Measurements from ENCODE around the gene ILF2.
A peak's percentile ranks its signal among the peaks of the same experiment; 100 is the strongest.
"Not testable (repeated sequence)": the region's sequence is repeated elsewhere in the genome, so short reads cannot be mapped to it uniquely, and the experiment has no call there.

Gene ILF2

DNA sequence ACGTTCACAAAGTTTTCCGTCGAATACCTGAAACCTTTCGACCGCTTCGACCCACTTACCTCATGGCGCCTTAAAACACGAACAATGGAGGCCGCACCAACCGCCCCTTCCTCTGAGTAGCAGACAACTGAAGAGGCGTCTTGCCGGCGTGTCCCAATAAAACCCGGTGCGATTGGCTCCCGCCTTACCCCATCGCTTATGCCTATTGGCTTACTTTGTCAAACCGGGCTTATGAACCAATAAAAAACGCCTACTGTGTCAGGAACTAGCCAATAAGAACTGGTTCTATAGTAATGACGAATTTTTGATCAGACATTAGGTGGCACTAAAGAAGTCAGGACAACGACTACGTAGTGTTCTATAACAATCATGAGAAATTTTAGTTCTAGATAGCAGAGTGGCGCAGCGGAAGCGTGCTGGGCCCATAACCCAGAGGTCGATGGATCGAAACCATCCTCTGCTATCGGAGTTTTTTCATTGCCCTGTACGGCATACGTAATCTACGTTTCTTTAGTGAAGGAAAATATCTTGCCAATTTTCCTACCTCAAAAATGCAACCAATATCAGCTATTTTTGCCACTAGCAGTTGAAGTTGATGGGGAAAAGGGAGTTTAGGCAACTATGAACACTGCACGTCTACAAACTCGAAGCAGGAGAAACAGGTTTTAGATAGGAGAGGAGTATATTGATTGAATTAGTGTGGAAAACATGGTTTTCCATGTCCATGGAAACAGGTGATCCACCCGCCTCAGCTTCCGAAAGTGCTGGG, at the start of gene ILF2:
Gene ILF2, minus strand, starts transcription at position 135 of the 769 bp plus-strand sequence. Its CDS starts 71 bp downstream, at position 64.
- peak; percentile 100 for DNase-seq

DNA sequence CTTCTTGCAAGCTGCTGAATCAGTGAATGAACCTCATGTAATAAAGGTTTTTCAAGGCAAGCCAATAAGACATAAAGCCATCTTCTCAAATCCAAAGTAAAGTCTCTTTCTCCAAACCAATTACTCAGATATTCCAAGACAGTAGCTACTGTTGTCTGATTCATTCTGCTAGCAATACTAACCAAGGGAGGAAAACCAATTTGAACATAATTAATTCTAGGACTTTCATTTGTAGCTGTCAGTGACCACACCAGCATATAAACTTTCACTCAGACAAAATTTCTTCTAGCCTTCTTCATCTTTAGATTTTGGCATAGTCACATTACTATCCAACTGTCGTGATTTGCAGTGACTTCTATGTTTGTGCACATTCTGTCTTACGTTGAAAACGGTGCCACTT, 46.5 kb upstream of the ILF2 start:
- no peak for DNase-seq

DNA sequence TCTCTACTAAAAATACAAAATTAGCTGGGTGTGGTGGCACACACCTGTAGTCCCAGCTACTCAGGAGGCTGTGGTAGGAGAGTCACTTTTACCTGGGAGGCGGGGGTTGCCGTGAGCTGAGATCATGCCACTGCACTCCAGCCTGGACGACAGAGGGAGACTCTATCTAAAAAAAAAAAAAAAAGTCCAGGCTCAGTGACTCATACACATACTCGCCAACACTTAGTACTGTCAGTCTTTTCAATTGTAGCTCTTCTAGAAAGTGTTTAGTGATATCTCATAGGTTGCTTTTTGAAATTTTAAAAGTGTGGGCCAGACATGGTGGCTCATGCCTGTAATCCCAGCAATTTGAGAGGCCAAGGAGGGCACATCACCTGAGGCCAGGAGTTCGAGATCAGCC, 45.4 kb upstream of the ILF2 start:
- not testable (repeated sequence) for DNase-seq

DNA sequence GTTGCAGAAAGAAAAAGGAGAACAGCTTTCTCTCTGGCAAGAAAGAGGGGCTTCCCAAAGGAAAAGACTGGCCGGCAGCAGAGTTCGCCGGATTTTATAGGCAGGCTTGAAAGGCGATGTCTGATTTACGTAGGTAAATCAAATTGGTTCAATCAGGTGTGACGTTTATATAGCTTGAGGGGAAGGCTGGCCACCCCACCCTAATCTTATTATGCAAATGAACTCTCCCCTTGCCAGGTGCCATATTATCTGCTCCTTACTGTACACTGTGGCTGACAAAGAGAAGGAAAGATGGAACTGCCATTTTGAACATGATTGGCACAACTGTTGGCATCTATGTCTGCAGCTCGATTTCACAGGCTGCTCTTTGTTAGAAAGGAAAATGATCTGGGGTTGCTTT, 40.2 kb upstream of the ILF2 start:
- peak; percentile 13 for DNase-seq

DNA sequence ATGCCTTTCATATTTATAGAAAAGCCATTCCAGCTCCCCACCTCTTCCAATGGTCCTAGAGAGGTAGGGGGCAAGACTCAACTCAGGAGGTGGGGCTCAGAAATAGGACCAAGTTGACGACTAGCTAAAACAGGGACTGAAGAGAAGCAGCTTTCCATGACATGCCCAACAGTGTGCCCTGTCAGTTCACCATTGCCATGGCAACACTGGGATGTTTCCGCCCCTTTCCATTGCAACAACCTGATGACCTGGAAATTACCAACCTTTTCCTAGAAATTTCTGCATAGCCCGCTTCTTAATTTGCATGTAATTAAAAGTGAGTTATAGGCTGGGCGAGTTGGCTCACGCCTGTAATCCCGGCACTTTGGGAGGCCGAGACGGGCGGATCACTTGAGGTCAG, 34.7 kb upstream of the ILF2 start:
- peak; percentile 20 for DNase-seq

DNA sequence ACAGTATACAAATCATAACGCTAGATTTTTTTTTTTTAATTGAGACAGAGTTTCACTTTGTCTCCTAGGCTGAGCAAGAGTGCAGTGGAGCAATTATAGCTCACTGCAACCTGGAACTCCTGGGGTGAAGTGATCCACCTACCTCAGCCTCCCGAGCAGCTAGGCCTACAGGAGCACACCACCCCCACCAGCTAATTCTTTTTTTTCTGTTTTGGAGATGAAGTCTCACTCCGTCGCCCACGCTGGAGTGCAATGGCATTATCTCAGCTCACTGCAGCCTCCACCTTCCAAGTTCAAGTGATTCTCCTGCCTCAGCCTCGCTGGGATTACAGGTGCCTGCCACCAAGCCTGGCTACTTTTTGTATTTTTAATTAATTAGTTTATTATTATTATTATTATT, 29.0 kb upstream of the ILF2 start:
- DNase-seq: no peak

DNA sequence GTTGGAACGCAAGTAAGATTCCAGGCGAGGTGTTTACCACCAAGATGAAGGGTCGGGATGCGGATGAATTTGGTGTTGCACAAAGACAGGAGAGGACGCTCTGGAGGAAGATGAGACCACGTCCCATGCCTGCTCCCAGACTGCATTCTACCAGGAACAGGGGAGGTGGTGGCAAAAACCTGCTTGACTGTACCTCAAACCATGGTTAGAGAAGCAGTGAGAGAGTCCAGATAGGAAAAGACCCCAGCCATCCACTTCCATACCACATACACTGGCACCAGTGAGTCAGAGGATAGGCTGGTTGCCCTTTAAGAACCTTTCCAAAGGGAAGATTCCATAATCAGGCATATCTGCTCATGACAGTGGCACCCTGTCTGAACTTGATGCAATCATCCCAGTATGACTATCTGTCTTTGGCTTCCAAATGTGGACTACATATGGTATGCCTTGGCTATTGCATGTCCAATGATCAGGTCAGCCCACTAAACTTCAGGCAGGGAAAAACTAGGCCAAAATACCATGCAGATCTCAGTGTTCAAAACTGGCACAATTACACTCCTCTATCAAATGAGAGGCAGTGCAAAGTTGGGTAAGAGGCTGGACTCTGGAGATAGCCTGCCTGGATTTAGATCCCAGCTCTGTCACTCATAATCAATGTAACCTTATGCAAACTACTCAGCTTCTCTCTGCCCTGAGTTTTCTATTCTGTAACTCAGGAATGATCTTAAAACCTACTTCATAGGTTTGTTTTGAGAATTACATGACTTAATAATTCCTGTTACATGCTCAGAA, 28.3 kb upstream of the ILF2 start:
- no peak for DNase-seq

DNA sequence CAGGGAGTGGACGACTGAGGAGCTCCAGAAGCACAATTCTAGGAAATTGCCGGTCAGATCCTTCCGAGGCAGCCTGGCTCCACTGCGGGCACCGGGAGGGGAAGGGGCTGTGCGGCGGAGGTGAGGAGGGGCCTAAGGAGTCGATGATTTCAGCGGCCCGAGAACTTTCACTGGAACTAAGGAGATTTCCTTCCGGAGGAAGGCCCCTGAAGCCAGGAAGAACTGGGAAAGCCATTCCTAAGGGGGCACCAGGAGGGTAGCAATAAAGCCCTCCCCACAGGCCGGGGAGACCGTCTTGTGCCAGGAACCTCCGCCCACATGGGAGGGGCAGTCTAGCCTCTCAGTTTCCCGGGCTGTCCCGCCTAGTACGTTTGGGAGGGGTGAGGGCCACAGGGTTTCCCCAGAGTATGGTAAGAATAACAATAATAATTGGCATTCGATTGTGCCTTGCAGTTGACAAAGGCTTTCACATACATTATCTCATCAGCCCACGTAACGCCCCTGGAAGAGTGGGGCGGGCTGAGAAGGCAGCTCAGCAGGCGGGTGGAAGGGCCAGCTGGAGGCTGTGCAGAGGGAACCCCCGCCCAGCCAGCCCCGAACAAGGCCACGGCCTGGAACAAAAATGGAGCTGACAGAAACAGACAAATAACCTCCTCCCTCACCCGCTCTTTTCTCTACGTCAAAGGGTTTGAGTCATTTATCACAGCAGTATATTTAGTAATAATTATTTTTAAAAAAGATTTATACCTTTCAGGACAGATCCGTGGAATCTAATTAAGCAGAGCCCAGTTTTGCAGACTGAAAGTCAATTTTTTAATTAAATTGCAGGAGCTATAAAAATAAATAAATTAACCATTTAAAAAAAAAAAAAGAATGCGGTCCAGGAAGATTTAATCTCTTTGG, 27.5 kb upstream of the ILF2 start:
- DNase-seq: peak; percentile 67

DNA sequence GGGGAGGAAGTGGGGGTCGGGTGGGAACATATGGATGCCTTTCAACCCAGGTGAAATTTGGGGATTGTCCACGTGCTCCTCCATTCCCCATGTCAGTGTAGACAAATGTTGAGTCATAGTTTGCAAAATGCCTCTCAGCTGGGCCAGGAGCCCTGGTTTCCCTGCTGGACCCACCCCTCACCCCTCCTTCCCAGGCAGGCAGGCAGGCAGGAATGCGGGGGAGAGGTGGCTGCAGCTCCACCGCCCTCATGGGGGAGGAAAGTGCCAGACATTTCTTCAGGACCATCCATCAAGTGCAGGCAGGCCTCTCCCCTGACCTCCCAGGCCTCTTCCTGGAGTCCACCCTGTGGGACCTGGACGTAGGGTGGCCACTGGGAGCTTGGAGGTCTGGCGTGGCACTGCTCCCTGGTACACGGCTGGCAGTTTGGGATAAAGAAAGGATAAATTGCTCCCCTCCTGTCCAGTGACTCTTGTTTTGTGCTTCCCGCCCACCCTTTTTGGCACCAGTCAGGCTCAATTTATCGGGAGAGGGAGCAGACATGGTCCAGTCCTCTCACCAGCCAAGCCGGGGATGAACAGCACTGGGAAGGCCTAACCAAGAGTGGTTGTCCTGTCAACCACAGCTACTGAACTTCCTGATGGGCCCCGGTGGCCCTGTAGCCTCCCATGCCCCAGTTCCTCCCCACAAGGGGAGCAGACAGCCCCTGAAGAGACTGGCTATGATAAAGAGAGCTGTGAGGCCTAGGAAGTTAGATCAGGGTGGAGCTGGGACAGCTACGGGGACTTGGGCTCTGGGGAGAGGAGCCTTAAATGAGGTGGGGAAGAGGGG, 26.6 kb upstream of the ILF2 start:
- DNase-seq: no peak

DNA sequence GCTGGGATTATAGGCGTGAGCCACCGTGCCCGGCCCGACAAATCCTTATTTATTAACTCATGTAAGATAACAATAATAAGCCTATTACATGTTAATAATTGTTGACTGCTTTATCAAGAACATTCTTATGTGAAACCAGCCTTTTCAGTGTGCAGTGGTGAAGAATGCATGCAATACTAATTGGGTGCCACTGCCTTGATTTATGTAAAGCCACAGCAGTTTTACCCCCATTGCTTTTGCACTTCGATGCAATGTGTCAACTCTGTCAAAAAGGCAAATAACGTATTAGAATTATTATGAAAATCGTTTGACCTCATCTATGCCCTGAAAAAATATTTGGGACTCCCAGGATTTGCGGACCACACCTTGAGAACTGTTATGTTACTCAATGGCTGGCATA, 25.9 kb upstream of the ILF2 start:
- no peak for DNase-seq

DNA sequence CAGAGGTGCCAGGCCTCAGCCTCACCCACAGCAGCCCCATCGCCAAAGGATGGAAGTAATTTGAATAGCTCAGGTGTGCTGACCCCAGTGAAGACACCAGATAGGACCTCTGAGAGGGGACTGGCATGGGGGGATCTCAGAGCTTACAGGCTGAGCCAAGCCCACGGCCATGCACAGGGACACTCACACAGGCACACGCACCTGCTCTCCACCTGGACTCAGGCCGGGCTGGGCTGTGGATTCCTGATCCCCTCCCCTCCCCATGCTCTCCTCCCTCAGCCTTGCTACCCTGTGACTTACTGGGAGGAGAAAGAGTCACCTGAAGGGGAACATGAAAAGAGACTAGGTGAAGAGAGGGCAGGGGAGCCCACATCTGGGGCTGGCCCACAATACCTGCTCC, 22.7 kb upstream of the ILF2 start:
- no peak for DNase-seq

DNA sequence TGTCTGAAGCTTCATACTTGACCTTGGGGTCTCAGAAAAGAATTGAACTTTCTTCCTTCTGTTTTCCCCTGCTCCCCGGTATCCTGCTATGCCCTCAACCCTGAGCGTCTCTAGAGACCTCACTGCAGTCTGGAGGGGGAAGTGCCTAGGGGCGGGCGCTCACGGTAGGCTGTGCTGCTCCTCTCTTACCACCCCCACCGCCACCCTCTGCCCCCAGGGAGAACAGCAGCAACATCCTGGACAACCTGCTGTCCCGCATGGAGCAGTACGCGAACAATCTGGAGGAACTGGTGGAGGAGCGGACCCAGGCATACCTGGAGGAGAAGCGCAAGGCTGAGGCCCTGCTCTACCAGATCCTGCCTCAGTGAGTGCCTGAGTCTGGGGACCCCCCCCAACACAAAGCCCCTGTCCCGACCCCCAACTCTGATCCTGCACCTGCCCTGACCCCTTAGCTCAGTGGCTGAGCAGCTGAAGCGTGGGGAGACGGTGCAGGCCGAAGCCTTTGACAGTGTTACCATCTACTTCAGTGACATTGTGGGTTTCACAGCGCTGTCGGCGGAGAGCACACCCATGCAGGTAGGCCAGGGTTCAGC, 18.0 kb upstream of the ILF2 start:
- no peak for DNase-seq

DNA sequence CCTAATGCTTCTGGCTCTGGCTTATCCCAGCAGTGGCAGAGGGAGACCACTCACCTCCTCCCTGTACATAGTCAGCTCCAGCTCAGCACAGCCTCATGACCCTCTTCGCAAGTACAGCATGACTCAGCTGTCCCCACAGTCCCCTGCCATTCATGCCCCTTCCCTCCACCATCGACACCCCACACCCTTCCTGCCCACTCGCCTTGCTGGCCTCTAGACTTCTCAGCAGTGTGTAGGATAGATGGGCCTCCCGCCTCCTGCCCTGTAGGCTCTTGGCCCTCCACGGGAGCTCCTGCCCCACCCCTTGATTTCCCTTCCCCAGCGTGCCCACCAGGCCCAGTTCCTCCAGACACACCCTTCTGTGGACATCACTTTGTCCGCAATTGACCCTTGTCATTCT, 17.5 kb upstream of the ILF2 start:
- no peak for DNase-seq

DNA sequence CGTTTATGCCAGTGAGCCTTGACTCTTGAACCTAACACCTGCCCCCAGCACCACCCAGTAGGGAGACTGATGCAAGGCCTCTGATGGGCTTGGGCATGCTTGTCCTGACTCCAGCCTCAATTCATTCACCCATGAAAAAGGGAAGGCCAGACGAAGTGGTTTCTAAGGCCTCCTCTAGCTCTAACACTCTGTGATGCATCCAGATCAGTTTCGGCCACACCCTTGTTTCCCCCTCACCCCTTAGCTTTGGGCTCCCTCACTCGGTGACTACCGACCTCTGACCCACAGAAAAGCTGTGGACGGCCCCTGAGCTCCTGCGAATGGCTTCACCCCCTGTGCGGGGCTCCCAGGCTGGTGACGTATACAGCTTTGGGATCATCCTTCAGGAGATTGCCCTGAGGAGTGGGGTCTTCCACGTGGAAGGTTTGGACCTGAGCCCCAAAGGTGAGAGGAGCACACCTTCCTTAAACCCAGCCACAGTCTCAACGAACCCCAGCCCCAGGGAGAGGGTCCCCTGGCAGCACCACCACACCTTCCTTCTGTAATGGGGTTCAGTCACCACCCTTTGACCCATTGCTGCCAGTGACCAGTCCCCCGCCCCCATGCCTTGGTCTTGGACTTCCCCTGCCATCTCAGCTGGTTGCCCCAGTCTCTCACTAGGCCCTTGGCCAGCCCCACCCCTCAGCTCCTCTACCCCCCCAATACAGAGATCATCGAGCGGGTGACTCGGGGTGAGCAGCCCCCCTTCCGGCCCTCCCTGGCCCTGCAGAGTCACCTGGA, 16.7 kb upstream of the ILF2 start:
- DNase-seq: no peak

DNA sequence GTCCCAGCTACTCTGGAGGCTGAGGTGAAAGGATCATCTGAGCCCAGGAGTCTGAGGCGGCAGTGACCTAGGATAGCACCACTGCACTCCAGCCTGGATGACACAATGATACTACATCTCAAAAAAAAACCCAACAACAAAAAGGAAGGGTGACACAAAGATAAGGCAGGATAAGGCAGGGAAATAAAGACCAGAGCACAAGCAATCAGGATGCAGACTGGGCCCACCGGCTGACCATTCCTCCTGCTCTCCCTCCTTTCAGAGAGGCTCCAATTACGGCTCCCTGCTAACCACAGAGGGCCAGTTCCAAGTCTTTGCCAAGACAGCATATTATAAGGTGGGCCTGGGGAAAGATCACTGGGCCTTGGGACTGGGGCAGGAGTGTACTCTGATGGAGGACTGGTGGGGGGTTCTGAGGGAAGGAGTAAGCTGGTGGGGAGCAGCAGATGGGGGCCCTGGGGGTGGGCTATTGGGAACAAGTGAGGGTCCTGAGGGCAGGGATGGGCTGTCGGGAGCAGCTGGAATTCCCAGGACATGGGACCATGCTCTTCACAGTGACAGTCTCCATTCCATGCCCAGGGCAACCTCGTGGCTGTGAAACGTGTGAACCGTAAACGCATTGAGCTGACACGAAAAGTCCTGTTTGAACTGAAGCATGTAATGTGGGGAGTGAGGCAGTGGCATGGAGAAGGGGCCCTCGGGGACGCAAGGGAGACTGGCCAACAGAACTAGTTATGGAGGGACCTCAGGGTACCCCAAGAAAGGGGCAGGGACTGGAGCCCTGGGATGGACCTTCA, 14.9 kb upstream of the ILF2 start:
- no peak for DNase-seq

DNA sequence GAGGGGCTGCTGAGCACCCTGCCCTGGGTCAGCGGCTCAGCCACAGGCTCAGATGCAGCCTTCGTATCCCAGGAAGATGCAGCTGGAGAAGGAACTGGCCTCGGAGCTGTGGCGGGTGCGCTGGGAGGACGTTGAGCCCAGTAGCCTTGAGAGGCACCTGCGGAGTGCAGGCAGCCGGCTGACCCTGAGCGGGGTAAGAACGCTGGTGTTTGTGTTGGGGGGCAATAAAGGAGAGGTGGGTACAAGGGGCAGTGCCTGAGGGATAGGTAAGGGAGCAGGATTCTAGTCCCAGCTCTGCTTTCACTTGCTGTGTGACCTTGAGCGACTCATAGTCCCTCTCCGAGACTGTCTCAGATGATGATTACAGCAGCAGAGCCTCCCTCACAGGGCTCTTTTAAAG, 14.1 kb upstream of the ILF2 start:
- no peak for DNase-seq

DNA sequence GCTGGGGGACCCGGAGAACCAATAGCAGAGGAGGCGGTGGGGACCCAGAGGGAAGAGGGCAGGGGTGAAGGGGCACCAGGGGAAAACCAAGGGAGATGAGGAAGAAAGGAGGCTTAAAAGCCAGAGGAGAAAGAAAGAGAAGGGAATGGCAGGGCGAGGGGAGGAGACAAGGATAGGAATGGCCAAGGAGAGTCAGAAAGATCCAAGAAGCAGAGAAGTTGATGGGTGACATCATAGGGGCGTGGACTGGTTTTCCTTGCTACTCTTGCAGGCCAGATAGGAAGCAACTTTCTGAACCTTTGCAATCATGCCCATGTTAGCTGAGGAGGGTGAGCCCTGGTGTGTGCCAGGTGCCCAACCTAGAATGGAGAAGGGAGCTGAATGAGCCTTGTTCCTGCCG, 13.1 kb upstream of the ILF2 start:
- DNase-seq: no peak

DNA sequence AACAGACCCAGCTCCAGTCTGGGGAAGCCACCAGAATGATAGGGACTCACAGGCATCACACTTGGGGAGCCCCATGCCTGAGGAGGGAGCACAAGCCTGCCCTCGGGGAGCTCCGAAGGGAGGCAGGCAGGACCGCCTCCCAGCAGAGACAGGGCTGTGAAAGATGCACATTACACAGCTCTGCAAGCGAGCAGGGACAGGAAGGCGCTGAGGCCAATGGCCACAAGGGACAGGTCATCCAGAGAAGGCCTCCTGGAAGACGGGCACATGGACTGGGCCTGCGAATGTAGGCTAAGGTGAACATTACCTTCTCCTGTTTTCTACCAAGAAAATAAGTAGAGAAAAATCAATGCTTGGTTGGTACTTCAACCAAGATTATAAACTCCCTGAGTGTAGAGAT, 11.9 kb upstream of the ILF2 start:
- no peak for DNase-seq

DNA sequence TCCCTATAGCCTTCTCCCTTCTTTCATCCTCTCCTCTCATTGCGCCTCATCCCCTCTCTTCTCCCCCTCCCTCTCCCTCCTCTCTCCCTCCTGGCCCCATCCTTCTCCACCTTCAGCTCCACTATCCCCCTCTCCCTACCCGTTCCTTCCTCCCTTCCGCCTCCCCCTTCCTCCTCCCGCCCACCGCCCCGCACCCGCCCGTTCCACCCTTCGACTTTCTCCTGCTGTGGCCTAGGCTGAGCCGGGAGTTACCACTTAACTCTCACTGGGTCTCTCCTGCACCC, 9.3 kb upstream of the ILF2 start:
- peak; percentile 48 for DNase-seq

DNA sequence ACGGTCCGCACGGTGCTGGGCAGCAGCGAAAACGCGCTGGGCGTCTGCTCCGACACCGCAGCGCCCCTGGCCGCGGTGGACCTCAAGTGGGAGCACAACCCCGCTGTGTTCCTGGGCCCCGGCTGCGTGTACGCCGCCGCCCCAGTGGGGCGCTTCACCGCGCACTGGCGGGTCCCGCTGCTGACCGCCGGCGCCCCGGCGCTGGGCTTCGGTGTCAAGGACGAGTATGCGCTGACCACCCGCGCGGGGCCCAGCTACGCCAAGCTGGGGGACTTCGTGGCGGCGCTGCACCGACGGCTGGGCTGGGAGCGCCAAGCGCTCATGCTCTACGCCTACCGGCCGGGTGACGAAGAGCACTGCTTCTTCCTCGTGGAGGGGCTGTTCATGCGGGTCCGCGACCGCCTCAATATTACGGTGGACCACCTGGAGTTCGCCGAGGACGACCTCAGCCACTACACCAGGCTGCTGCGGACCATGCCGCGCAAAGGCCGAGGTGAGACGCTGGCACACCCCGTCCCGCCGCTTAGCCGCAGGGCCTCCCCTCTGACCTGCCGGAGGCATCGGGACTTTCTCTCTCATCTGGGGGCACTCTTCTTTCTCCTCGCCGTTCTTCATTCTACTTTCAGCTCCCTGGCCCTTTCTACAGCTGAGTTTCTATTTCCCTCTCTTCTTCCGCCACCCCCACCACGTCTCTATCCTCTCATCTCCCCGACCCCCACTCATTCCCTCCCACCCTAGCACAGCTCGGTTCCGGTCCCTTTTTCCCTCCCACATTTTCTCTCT, 8.7 kb upstream of the ILF2 start:
- peak; percentile 59 for DNase-seq
